K562 (cell line): ENCODE measurements around the gene MYL4. TPM values are rescaled to one million over a fixed set of nuclear protein-coding genes. Genes with fewer than 3 reads are reported as not detected.
A peak's percentile ranks its signal among the peaks of the same experiment; 100 is the strongest.

Experiments used
- ATAC-seq: fragments of 200-7000 bp; cut with Tn5 transposase; 3 replicates; pipeline ENCODE4 v1.9.1; 2020; ENCODE audit warnings: moderate library complexity
- BruUV-seq: library from RNA; stranded (reverse); fragments of 400-500 nt; replicated peaks from 2 replicates; lab custom pipeline; 2021; lab: Mats Ljungman, UMichigan
- CTCF ChIA-PET: fragments of 300-600 bp; formaldehyde crosslinking; extraction: SDS; loops from one replicate; lab custom pipeline; 2021; ENCODE audit warnings: low intra/inter-chr PET ratio; lab: Yijun Ruan, JAX
- POLR2A ChIA-PET: fragments of 300-600, 350-650 bp; sonication (Branson Sonifier 250); formaldehyde crosslinking; extraction: SDS; loops from one replicate; lab custom pipeline; 2021; ENCODE audit warnings: antibody characterized with exemption, inconsistent platforms; lab: Yijun Ruan, JAX
- DNase-seq, 4 experiments: peaks; one replicate each; pipeline versions ENCODE4 v3.0.0 to v3.0.0-alpha.2; 2011 to 2018; ENCODE audit warnings: low spot score in 3 of 4, mixed read lengths in 3 of 4; ENCODE audit errors: extremely low read depth in 1 of 4
- FAIRE-seq: peaks from 2 replicates; lab custom pipeline; 2011; peaks lifted over from hg19 to GRCh38; lab: Jason Lieb, UNC
- H2AFZ ChIP-seq: 2 replicates; pipeline ENCODE4 v1.6.0; 2011; ENCODE audit warnings: low read depth, low read length, control low read depth, inconsistent platforms
- H3K27ac ChIP-seq: fragments of 200-600 bp; 3 replicates; pipeline ENCODE4 v1.8.0; 2011; ENCODE audit warnings: low read depth, mild to moderate bottlenecking, control low read depth, inconsistent platforms, low read length, moderate library complexity, mixed read lengths; ENCODE audit errors: extremely low read depth
- H3K27me3 ChIP-seq, 2 experiments: fragments of 300-600 bp in 1 of 2; 2 replicates in 1 of 2; 3 replicates in 1 of 2; pipeline versions ENCODE4 v1.6.0 to v1.8.0; 2011; ENCODE audit warnings: inconsistent platforms in 2 of 2, low read length in 2 of 2, mild to moderate bottlenecking in 1 of 2, mixed read lengths in 1 of 2, moderate library complexity in 1 of 2; ENCODE audit not compliant: control insufficient read depth in 2 of 2, insufficient read depth in 2 of 2
- H3K36me3 ChIP-seq: fragments of 300-600 bp; 3 replicates; pipeline ENCODE4 v1.8.0; 2011; ENCODE audit warnings: mild to moderate bottlenecking, low read length, inconsistent platforms; ENCODE audit not compliant: control insufficient read depth, insufficient read depth
- H3K4me1 ChIP-seq, 2 experiments: fragments of 200-600 bp in 1 of 2; replicated peaks in 1 of 2; 2 replicates in 1 of 2; 3 replicates in 1 of 2; pipeline versions ENCODE4 v1.5.1 to v1.8.0; 2011; ENCODE audit warnings: inconsistent platforms in 2 of 2, low read length in 2 of 2, mild to moderate bottlenecking in 1 of 2, mixed read lengths in 1 of 2, moderate library complexity in 1 of 2; ENCODE audit not compliant: control insufficient read depth in 2 of 2, insufficient read depth in 2 of 2
- H3K4me2 ChIP-seq: 2 replicates; pipeline ENCODE4 v1.6.1; 2011; ENCODE audit warnings: low read length, control low read depth, inconsistent platforms, mixed read lengths; ENCODE audit not compliant: insufficient read depth
- H3K4me3 ChIP-seq: fragments of 200-600 bp; sonication (generic), shearing (Covaris generic); 2 replicates; pipeline ENCODE4 v1.5.1; 2016; ENCODE audit warnings: control low read depth, inconsistent platforms
- H3K79me2 ChIP-seq: fragments of 200-600 bp; 3 replicates; pipeline ENCODE4 v1.8.0; 2011; ENCODE audit warnings: low read length, inconsistent platforms; ENCODE audit not compliant: control insufficient read depth, insufficient read depth
- H3K9ac ChIP-seq, 2 experiments: 2 replicates each; pipeline versions ENCODE4 v1.6.0 to v1.6.1; 2011; ENCODE audit warnings: low read depth in 2 of 2, low read length in 2 of 2, control low read depth in 1 of 2, inconsistent platforms in 1 of 2, mild to moderate bottlenecking in 1 of 2, mixed read lengths in 1 of 2; ENCODE audit not compliant: insufficient read depth in 1 of 2
- H3K9me1 ChIP-seq: one replicate; pipeline ENCODE4 v1.6.0; 2011; ENCODE audit warnings: inconsistent platforms, mild to moderate bottlenecking, low read length, moderate library complexity; ENCODE audit not compliant: control insufficient read depth, insufficient read depth
- H3K9me3 ChIP-seq: replicated peaks from 2 replicates; pipeline ENCODE4 v1.5.1; 2011; ENCODE audit warnings: low read depth, low read length, inconsistent platforms; ENCODE audit not compliant: control insufficient read depth, insufficient read depth
- H4K20me1 ChIP-seq: replicated peaks from 2 replicates; pipeline ENCODE4 v1.6.1; 2011; ENCODE audit warnings: low read length, inconsistent platforms, mixed read lengths; ENCODE audit not compliant: control insufficient read depth, insufficient read depth
- DDX20 ChIP-seq: fragments of 450-650 bp; IDR thresholded peaks from 2 replicates; pipeline ENCODE4 v1.6.1; 2016; ENCODE audit warnings: missing genetic modification characterization, low read depth, mild to moderate bottlenecking, missing compliant biosample characterization, moderate library complexity
- DMBX1 ChIP-seq: fragments of 250-450 bp; sonication (Bioruptor Pico); IDR thresholded peaks from 2 replicates; pipeline ENCODE4 v1.8.0; 2022; ENCODE audit warnings: inconsistent platforms, mild to moderate bottlenecking, moderate library complexity, borderline replicate concordance
- GABPB2 ChIP-seq: fragments of 250-450 bp; sonication (Bioruptor Pico); conservative IDR thresholded peaks from 2 replicates; pipeline ENCODE4 v1.5.1; 2021; ENCODE audit warnings: mild to moderate bottlenecking
- NONO ChIP-seq, 2 experiments: fragments of 200-400 bp in 1 of 2; fragments of 450-650 bp in 1 of 2; formaldehyde crosslinking in 1 of 2; IDR thresholded peaks; 2 replicates each; pipeline ENCODE4 v1.6.1; 2017; ENCODE audit warnings: low read depth in 2 of 2, mild to moderate bottlenecking in 2 of 2, moderate library complexity in 2 of 2, low read length in 1 of 2
- NRF1 ChIP-seq, 2 experiments: fragments of 450-650 bp; IDR thresholded peaks in 1 of 2; conservative IDR thresholded peaks in 1 of 2; 2 replicates each; pipeline ENCODE4 v1.6.1; 2014; ENCODE audit warnings: mild to moderate bottlenecking in 2 of 2
- PHB ChIP-seq: fragments of 250-450 bp; sonication (Bioruptor Pico); IDR thresholded peaks from 2 replicates; pipeline ENCODE4 v1.5.0; 2021
- PHTF2 ChIP-seq: fragments of 250-450 bp; sonication (Bioruptor Pico); IDR thresholded peaks from 2 replicates; pipeline ENCODE4 v1.5.0; 2021; ENCODE audit warnings: mild to moderate bottlenecking
- TEAD2 ChIP-seq: fragments of 450-650 bp; IDR thresholded peaks from 2 replicates; pipeline ENCODE4 v1.6.1; 2016; ENCODE audit warnings: missing genetic modification characterization, control low read depth, missing compliant biosample characterization
- YY1 ChIP-seq, 3 experiments: IDR thresholded peaks; 2 replicates each; pipeline ENCODE4 v1.6.1; 2011; ENCODE audit warnings: low read length in 2 of 3, mild to moderate bottlenecking in 2 of 3, moderate library complexity in 2 of 3, borderline replicate concordance in 1 of 3, control low read depth in 1 of 3, low read depth in 1 of 3; ENCODE audit not compliant: insufficient read depth in 3 of 3, insufficient replicate concordance in 2 of 3, control insufficient read depth in 1 of 3, insufficient read length in 1 of 3; ENCODE audit errors: extremely low read depth in 1 of 3
- ZNF282 ChIP-seq: sonication (generic); formaldehyde crosslinking; IDR thresholded peaks from 2 replicates; pipeline ENCODE4 v1.8.1; 2023; ENCODE audit warnings: missing genetic modification reagents
- WGBS: fragments of 100-300 bp; shearing (Covaris generic); methylation state at CpG from one replicate; pipeline ENCODE4 v1.1.6; 2016; ENCODE audit warnings: low coverage, mixed read lengths; ENCODE audit not compliant: insufficient coverage; ENCODE audit errors: missing lambda C conversion rate; 5-methylcytosine and 5-hydroxymethylcytosine counted together
- in situ Hi-C: fragments of 300-500 bp; cut with MboI; formaldehyde crosslinking; loops from 4 replicates; pipeline ENCODE4 v1.15.0; 2018; ENCODE audit warnings: inconsistent platforms, mixed read lengths
- intact Hi-C: fragments of 100-400 bp; cut with micrococcal nuclease; formaldehyde crosslinking; loops from 2 replicates; pipeline ENCODE4 v1.14.2; 2022
- polyA plus RNA-seq, 8 experiments: library from polyadenylated mRNA; depleted of rRNA in 4 of 8; stranded (reverse) in 5 of 8; unstranded in 3 of 8; fragments of >200 nt; fragmentation: Nextera tagmentation in 2 of 8; fragmentation: Illumina TruSeq in 1 of 8; extraction: Ambion mirVana in 2 of 8; extraction: Trizol in 1 of 8; gene quantifications; 2 replicates each; pipeline versions ENCODE4 v1.2.1 to v1.2.3, GENCODE V29; 2011 to 2014; ENCODE audit warnings: inconsistent platforms in 1 of 8, missing spikeins in 1 of 8
- total RNA-seq, 7 experiments: library from RNA; depleted of rRNA in 6 of 7; stranded (reverse); fragments of >200 nt in 6 of 7; fragmentation: Illumina TruSeq in 2 of 7; extraction: Trizol in 2 of 7; gene quantifications; 2 replicates each; pipeline versions ENCODE4 v1.2.1 to v1.2.3, GENCODE V29; 2011 to 2021; ENCODE audit warnings: low replicate concordance in 1 of 7
- TF ChIP-seq, protein P1 (sequence below): fragments of 150-350 bp; IDR thresholded peaks from 2 replicates; pipeline ENCODE4 v1.6.1; 2014; ENCODE audit warnings: low read depth, mild to moderate bottlenecking, low read length, borderline replicate concordance

Gene MYL4
- total and polyA plus RNA-seq, 9 of the 15 experiments (the other 6 are each of a cell fraction or from before 2014, with no cell fraction given): 117 to 423 (median 221) TPM

DNA sequence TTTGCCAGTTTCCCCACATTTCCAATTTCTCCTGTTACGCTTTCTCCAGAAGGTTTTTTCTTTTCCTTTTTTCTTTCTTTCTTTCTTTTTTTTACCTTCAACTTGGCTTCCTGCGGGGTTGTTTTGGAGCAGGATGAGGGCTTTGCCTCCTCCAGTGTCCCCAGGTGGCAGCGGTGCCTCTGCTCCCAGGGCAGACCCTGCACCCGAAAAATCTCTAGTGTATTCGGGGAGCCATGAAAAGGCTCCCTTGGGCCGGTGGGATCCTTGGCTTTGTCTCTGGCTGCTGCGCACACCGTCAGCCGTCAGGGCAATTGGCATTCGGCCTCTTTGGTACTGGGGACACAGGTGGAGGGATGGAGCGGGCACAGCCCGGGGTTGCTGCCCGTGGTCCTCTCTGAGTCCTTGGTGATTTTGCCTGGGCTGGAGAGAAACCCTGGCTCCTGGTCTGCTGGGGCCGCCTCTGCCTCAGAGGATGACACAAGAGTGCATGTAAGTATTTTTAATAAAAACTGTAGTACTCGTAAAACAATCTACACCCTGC lies 45.3 kb downstream of the MYL4 start (continued):
- TF ChIP-seq GABPB2 (CRISPR knock-in tag): no peak
- 0 out of 4 replicates have a peak, but pooled peaks of 1 of the 2 experiments have one; percentile 71 for TF ChIP-seq NRF1 (conservative IDR thresholded peaks at IDR 0.05 in 1 of 2, IDR thresholded peaks at IDR 0.05 in 1 of 2)

GRCh38 chr17:47257651-47258339 lies 48.6 kb downstream of the MYL4 start:
- H3K36me3 ChIP-seq: no peaks in the 10 kb centered on the region
- intact Hi-C loops: loop anchor here (5.0 kb wide), 1 partner anchor 35 kb away; no protein-coding TSS in a partner anchor
- H4K20me1 ChIP-seq: no peaks in the 10 kb centered on the region
- H3K9me1 ChIP-seq: no peaks in the 10 kb centered on the region
- peak overlapping the region; percentile 3 to 83; a peak in 1 of 4 replicates for H3K9ac ChIP-seq
- DNase-seq (peak in 2 of 4 experiments; percentile 44 to 67), FAIRE-seq (peak; percentile 81), ATAC-seq (peak; percentile 45)
- no peak overlapping the region; the same call in 2 of the 3 replicates for H3K27ac ChIP-seq
- 2% methylated on average over 9 of the region's 9 CpGs for WGBS
- no peaks in the 10 kb centered on the region for H3K9me3 ChIP-seq
- H3K4me2 ChIP-seq: peak overlapping the region; percentile 67
- no peaks in the 10 kb centered on the region for H3K27me3 ChIP-seq
- H3K4me3 ChIP-seq: no peak overlapping the region
- peak overlapping the region; percentile 77 for H2AFZ ChIP-seq
- no TSS peak for BruUV-seq
- POLR2A ChIA-PET: interaction anchor here (0.6 to 1.3 kb wide), 8 partner anchors 9 to 53 kb away, joined by 3 to 5 read pairs (median 3); no protein-coding TSS in a partner anchor
- peaks cover 20 to 24% of the 10 kb centered on the region in 2 experiments for H3K4me1 ChIP-seq
- in situ Hi-C loops: no loop called here
- CTCF ChIA-PET: no interaction called here
- no peaks in the 10 kb centered on the region for H3K79me2 ChIP-seq
- TF ChIP-seq, protein P1, sequence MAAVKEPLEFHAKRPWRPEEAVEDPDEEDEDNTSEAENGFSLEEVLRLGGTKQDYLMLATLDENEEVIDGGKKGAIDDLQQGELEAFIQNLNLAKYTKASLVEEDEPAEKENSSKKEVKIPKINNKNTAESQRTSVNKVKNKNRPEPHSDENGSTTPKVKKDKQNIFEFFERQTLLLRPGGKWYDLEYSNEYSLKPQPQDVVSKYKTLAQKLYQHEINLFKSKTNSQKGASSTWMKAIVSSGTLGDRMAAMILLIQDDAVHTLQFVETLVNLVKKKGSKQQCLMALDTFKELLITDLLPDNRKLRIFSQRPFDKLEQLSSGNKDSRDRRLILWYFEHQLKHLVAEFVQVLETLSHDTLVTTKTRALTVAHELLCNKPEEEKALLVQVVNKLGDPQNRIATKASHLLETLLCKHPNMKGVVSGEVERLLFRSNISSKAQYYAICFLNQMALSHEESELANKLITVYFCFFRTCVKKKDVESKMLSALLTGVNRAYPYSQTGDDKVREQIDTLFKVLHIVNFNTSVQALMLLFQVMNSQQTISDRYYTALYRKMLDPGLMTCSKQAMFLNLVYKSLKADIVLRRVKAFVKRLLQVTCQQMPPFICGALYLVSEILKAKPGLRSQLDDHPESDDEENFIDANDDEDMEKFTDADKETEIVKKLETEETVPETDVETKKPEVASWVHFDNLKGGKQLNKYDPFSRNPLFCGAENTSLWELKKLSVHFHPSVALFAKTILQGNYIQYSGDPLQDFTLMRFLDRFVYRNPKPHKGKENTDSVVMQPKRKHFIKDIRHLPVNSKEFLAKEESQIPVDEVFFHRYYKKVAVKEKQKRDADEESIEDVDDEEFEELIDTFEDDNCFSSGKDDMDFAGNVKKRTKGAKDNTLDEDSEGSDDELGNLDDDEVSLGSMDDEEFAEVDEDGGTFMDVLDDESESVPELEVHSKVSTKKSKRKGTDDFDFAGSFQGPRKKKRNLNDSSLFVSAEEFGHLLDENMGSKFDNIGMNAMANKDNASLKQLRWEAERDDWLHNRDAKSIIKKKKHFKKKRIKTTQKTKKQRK: no peak
- no peak for TF ChIP-seq PHTF2 (CRISPR knock-in tag)
- no peak for TF ChIP-seq TEAD2 (tag)
- TF ChIP-seq YY1 (IDR thresholded peaks at IDR 0.05; ENCODE audit: borderline replicate concordance in 1 of 3, control insufficient read depth in 1 of 3, extremely low read depth in 1 of 3, insufficient read depth in 3 of 3, insufficient read length in 1 of 3, insufficient replicate concordance in 2 of 3, low read depth in 1 of 3, low read length in 2 of 3): no peak
- TF ChIP-seq PHB (CRISPR knock-in tag): no peak
- TF ChIP-seq ZNF282 (CRISPR knock-in tag): no peak
- TF ChIP-seq NONO (IDR thresholded peaks at IDR 0.05; ENCODE audit: low read depth in 2 of 2, low read length in 1 of 2): no peak
- TF ChIP-seq DDX20 (tag): no peak
- TF ChIP-seq DMBX1 (CRISPR knock-in tag): peak; percentile 39; the same call in 1 of the 2 replicates
